ENCODE measurements around the gene USP21.

Gene USP21

GRCh38 chr1:161117759-161118581 is 41.3 kb upstream of the USP21 start, which contains the start of the genes NIT1 and PFDN2:
Gene NIT1, plus strand, starts transcription at chr1:161118105. Its CDS starts 72 bp downstream, at chr1:161118177.
Gene PFDN2, minus strand, starts transcription at chr1:161118037. Its CDS starts 11 bp downstream, at chr1:161118026.
- Histone ChIP-seq H3F3A (ENCODE audit: insufficient read depth, low read length) (0 out of 2 replicates have a peak, but pooled peaks cover 15% of the 10 kb centered on the region), H3K4me2 (ENCODE audit: low read depth, low read length) (peak within 1 kb of the TSS; percentile 82), H3K36me3 (replicated peaks; ENCODE audit: insufficient read depth, low read length) (0 out of 2 replicates have a peak, but pooled peaks cover 5% of the 10 kb centered on the region), H3K9me2 (replicated peaks; ENCODE audit: insufficient read depth, low read length) (no peaks in the 10 kb centered on the region), H3K4me3 (ENCODE audit: low read length) (peak within 1 kb of the TSS; percentile 91), H3K4me1 (ENCODE audit: low read length) (peaks cover 28% of the 10 kb centered on the region), H3K79me2 (ENCODE audit: low read length) (peaks cover 73% of the 10 kb centered on the region), H3K27ac (ENCODE audit: low read length) (peak within 1 kb of the TSS; percentile 56; the same call in 1 of the 2 replicates), H3K27me3 (replicated peaks; ENCODE audit: insufficient read depth, low read length) (no peaks in the 10 kb centered on the region), H3K9me3 (replicated peaks; ENCODE audit: insufficient read depth, low read length) (no peaks in the 10 kb centered on the region), H4K20me1 (ENCODE audit: insufficient read depth, low read length) (peaks cover 3% of the 10 kb centered on the region; the same call in 1 of the 2 replicates), H3K9ac (ENCODE audit: low read length) (peak within 1 kb of the TSS; percentile 82), H2AFZ (ENCODE audit: low read length) (peak within 1 kb of the TSS; percentile 80)
- DNase-seq: peak; percentile 92
- TF ChIP-seq CTCF (IDR thresholded peaks at IDR 0.05; ENCODE audit: low read length) (no peak), EZH2phosphoT487 (IDR thresholded peaks at IDR 0.05; ENCODE audit: low read length) (no peak), EZH2 (optimal IDR thresholded peaks at IDR 0.05; ENCODE audit: low read depth, low read length) (no peak)

- 0 out of 2 replicates have a peak, but pooled peaks cover 5% of the 10 kb centered on the region for H3K36me3 ChIP-seq (replicated peaks; ENCODE audit: insufficient read depth, low read length)
- no peak overlapping the region for H2AFZ ChIP-seq (ENCODE audit: low read length)
- DNase-seq: peak; percentile 80
- H3K9me3 ChIP-seq (replicated peaks; ENCODE audit: insufficient read depth, low read length): no peaks in the 10 kb centered on the region
- H3K9me2 ChIP-seq (replicated peaks; ENCODE audit: insufficient read depth, low read length): no peaks in the 10 kb centered on the region
- 0 out of 2 replicates have a peak, but pooled peaks cover 15% of the 10 kb centered on the region for H3F3A ChIP-seq (ENCODE audit: insufficient read depth, low read length)
- no peaks in the 10 kb centered on the region for H4K20me1 ChIP-seq (ENCODE audit: insufficient read depth, low read length)
- H3K4me2 ChIP-seq (ENCODE audit: low read depth, low read length): peak overlapping the region; percentile 82
- peak overlapping the region; percentile 91 for H3K4me3 ChIP-seq (ENCODE audit: low read length)
- H3K27ac ChIP-seq (ENCODE audit: low read length): peak overlapping the region; percentile 13; the same call in 1 of the 2 replicates
- peak overlapping the region; percentile 82; the same call in 1 of the 2 replicates for H3K9ac ChIP-seq (ENCODE audit: low read length)
- peak; percentile 57 for TF ChIP-seq CTCF (IDR thresholded peaks at IDR 0.05; ENCODE audit: low read length)
- no peak for TF ChIP-seq EZH2phosphoT487 (IDR thresholded peaks at IDR 0.05; ENCODE audit: low read length)
- TF ChIP-seq EZH2 (optimal IDR thresholded peaks at IDR 0.05; ENCODE audit: low read depth, low read length): no peak
- H3K27me3 ChIP-seq (replicated peaks; ENCODE audit: insufficient read depth, low read length): no peaks in the 10 kb centered on the region
- H3K4me1 ChIP-seq (ENCODE audit: low read length): peaks cover 28% of the 10 kb centered on the region
- peaks cover 61% of the 10 kb centered on the region for H3K79me2 ChIP-seq (ENCODE audit: low read length)
Observed at GRCh38 chr1:161119092-161119903, 40.0 kb upstream of the USP21 start.

- peaks cover 57% of the 10 kb centered on the region for H3K79me2 ChIP-seq (ENCODE audit: low read length)
- H3K27me3 ChIP-seq (replicated peaks; ENCODE audit: insufficient read depth, low read length): no peaks in the 10 kb centered on the region
- no peak overlapping the region for H3K27ac ChIP-seq (ENCODE audit: low read length)
- no peak overlapping the region for H3K9ac ChIP-seq (ENCODE audit: low read length)
- 0 out of 2 replicates have a peak, but pooled peaks cover 15% of the 10 kb centered on the region for H3F3A ChIP-seq (ENCODE audit: insufficient read depth, low read length)
- H3K36me3 ChIP-seq (replicated peaks; ENCODE audit: insufficient read depth, low read length): 0 out of 2 replicates have a peak, but pooled peaks cover 5% of the 10 kb centered on the region
- no peak overlapping the region for H2AFZ ChIP-seq (ENCODE audit: low read length)
- H4K20me1 ChIP-seq (ENCODE audit: insufficient read depth, low read length): no peaks in the 10 kb centered on the region
- TF ChIP-seq EZH2 (optimal IDR thresholded peaks at IDR 0.05; ENCODE audit: low read depth, low read length) (no peak), CTCF (IDR thresholded peaks at IDR 0.05; ENCODE audit: low read length) (no peak), EZH2phosphoT487 (IDR thresholded peaks at IDR 0.05; ENCODE audit: low read length) (no peak)
- no peak overlapping the region for H3K4me3 ChIP-seq (ENCODE audit: low read length)
- H3K9me3 ChIP-seq (replicated peaks; ENCODE audit: insufficient read depth, low read length): no peaks in the 10 kb centered on the region
- DNase-seq: no peak
- H3K9me2 ChIP-seq (replicated peaks; ENCODE audit: insufficient read depth, low read length): no peaks in the 10 kb centered on the region
- no peak overlapping the region for H3K4me2 ChIP-seq (ENCODE audit: low read depth, low read length)
- H3K4me1 ChIP-seq (ENCODE audit: low read length): peaks cover 22% of the 10 kb centered on the region
Observed at GRCh38 chr1:161121042-161121650, 38.2 kb upstream of the USP21 start.

All from MM.1S (cell line).